ENCODE results near the gene HEPACAM2.

- TF ChIP-seq POLR2A (IDR thresholded peaks at IDR 0.05; ENCODE audit: low read depth, low read length) (no peak), CTCF (conservative IDR thresholded peaks at IDR 0.05; ENCODE audit: low read depth, low read length) (no peak), USF2 (IDR thresholded peaks at IDR 0.05; ENCODE audit: low read depth, low read length) (no peak), RCOR1 (IDR thresholded peaks at IDR 0.05; ENCODE audit: insufficient replicate concordance, low read length) (no peak)
Measured at GRCh38 chr7:93165447-93165846, 60.8 kb downstream of the HEPACAM2 start.

All from IMR-90 (cell line).